AG04449 (cell line): ENCODE data around the gene AFG1L.
"Not testable (repeated sequence)": the region's sequence is repeated elsewhere in the genome, so short reads cannot be mapped to it uniquely, and the experiment has no call there.

Experiments
- CTCF ChIA-PET: fragments of 350-600 bp; formaldehyde crosslinking; extraction: SDS; loops from one replicate; lab custom pipeline; 2021; ENCODE audit warnings: antibody characterized with exemption; lab: Yijun Ruan, JAX
- POLR2A ChIA-PET: fragments of 400-600, 350-600 bp; formaldehyde crosslinking; extraction: SDS; loops from one replicate; lab custom pipeline; 2020; ENCODE audit warnings: antibody characterized with exemption, inconsistent platforms; lab: Yijun Ruan, JAX
- DNase-seq: peaks from one replicate; pipeline ENCODE4 v3.0.0-alpha.2; 2010; ENCODE audit warnings: low read depth, low spot score
- H3K4me3 ChIP-seq: 2 replicates; pipeline ENCODE4 v1.5.1; 2011; ENCODE audit warnings: low read depth, mild to moderate bottlenecking, control low read depth, low read length
- TF ChIP-seq, protein P1 (sequence below): IDR thresholded peaks from one replicate; pipeline ENCODE4 v1.5.1; 2011; ENCODE audit warnings: mild to moderate bottlenecking, moderate library complexity, low read length, control low read depth, inconsistent platforms; ENCODE audit not compliant: insufficient read depth; ENCODE audit errors: missing control alignments

Gene AFG1L

DNA sequence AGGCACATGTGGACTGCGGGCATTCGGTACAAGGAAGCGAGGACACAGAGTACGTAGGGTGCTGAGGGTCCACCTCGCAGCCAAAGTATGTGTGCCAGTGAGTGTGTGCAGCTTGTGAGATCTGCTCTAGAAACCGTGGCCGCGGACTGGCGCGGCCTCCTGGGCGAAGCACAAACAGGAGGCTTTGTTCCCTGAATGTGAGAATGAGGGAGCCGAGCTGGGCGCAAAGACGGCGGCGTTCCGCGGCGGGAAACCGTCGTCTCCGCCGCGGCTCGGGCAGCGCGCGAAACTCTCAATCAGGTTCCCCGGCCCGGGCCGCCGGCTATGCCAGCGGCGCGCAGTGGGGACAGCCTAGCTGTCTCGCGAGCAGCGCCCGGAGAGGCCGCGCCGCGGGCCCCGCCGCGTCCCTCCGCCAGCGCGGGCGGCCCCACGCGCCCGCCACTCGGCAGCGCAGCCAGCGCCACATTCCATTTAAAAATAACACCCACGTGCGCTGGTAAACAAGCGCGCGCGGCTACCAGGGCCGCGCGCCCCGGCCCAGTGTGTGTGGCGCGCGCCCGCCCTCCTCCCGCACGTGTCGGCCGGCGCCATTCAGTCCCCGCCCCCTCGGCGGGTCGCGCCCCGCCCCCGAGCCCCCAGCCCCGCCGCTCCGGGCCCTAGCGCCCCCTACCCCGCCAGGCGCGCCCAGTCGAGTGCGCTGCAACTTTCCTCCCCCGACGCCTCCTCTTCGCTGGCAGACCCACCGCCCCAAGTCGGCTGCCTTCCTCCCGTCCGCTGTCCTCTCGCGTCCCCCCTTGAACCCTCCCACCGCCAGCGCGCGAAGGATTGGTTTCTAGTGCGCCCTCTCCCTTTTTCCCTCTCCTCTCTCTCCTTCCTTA, 262.9 kb downstream of the AFG1L start:
- ChIA-PET POLR2A (interaction anchor here (0.9 kb wide), 1 partner anchor 32 kb away, joined by 3 read pairs; no protein-coding TSS in a partner anchor), CTCF (interaction anchor here (0.8 to 4.9 kb wide), 9 partner anchors 12 to 517 kb away, joined by 3 to 21 read pairs (median 5); no protein-coding TSS in a partner anchor)

DNA sequence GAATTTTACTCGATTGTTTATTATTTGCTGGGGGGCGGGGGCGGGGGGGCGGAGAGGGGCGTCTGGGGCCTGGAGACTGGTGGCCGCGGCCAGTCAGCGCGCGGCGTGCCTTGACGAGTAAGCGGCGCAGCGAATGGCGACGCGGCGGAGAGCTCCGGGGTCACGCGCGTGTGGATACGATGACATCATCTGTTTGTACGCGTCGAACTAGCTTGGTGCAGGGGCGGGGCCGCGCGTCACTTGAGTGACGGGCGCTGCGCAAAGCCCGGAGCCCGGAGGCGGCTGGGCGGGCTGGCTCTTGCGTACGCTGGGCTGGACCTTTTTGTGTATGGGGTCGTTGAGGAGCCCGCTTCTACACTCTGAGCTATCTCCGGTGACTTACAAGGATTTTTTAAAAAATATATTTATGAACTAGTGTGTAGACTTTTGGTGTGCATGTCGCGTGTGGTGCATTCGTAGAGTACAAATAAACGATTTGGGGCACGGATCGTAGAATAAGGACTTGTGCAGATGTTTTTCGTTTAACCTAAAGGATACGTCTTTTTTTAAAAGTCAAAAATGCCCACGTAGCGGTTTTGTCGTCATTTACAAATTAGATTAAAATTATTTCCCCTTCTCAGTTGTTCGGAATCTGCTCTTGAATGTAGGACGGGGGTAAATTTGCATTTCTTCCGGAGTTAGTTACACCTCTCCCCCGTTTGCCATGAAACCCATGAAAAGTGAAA, 263.7 kb downstream of the AFG1L start:
- peak; percentile 94 for DNase-seq
- H3K4me3 ChIP-seq = peak overlapping the region; percentile 65
- TF ChIP-seq, protein P1, sequence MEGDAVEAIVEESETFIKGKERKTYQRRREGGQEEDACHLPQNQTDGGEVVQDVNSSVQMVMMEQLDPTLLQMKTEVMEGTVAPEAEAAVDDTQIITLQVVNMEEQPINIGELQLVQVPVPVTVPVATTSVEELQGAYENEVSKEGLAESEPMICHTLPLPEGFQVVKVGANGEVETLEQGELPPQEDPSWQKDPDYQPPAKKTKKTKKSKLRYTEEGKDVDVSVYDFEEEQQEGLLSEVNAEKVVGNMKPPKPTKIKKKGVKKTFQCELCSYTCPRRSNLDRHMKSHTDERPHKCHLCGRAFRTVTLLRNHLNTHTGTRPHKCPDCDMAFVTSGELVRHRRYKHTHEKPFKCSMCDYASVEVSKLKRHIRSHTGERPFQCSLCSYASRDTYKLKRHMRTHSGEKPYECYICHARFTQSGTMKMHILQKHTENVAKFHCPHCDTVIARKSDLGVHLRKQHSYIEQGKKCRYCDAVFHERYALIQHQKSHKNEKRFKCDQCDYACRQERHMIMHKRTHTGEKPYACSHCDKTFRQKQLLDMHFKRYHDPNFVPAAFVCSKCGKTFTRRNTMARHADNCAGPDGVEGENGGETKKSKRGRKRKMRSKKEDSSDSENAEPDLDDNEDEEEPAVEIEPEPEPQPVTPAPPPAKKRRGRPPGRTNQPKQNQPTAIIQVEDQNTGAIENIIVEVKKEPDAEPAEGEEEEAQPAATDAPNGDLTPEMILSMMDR = no peak
- ChIA-PET POLR2A (interaction anchor here (0.9 to 2.6 kb wide), 4 partner anchors 31 to 536 kb away, joined by 3 to 14 read pairs (median 3); partner anchors contain the start of genes CEP57L1 and SESN1), CTCF (interaction anchor here (0.8 to 4.9 kb wide), 6 partner anchors 12 to 513 kb away, joined by 3 to 21 read pairs (median 10); no protein-coding TSS in a partner anchor)

More for the DNA sequence above, 262.9 kb downstream of the AFG1L start:
- no peak for DNase-seq
- peak overlapping the region; percentile 65 for H3K4me3 ChIP-seq
- TF ChIP-seq, protein P1 = no peak

DNA sequence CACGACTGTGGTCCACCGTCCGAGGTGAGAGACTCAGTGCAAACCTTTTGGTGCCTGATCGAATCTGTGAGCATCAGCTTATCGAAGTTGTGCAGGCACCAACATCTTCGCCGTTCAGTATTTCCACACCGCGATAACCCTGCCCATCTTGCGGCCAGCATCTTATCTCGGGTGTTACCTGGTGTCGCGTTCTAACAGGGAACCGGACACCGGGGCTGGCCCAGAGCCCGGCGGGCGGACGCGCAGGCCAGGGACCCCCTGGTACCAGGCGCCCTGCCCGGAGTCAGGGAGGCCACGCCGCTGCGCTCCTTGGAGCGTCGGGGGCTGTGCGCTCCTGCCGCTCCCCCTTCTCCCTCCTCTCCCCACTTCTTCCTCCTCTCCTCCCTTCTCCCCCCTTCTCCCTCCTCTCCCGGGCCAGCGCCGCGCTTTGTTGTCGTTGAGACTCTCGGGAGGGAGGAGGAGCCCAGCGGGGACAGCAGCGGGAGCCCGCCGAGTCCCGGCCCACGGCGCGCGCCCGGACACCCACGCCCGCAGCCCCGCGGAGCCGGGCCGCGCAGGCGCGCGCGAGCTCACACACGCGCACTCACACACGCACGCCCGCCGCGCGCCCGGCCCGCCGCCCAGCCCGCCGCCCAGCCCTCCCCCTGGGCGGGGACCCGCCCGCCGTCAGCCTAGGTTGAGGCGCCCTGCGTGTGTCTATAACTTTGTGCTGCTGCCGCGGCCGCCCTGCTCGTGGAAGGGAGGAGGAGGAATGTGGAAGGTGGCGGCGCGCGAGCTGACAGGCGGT, 264.4 kb downstream of the AFG1L start:
- DNase-seq = no peak
- TF ChIP-seq, protein P1 = no peak
- peak overlapping the region; percentile 65 for H3K4me3 ChIP-seq
- POLR2A ChIA-PET = interaction anchor here (0.6 to 2.6 kb wide), 13 partner anchors 29 to 535 kb away, joined by 3 to 14 read pairs (median 4); partner anchors contain the start of genes ARMC2, CEP57L1 and SESN1
- CTCF ChIA-PET = interaction anchor here (1.0 to 4.9 kb wide), 5 partner anchors 15 to 513 kb away, joined by 5 to 21 read pairs (median 15); no protein-coding TSS in a partner anchor

DNA sequence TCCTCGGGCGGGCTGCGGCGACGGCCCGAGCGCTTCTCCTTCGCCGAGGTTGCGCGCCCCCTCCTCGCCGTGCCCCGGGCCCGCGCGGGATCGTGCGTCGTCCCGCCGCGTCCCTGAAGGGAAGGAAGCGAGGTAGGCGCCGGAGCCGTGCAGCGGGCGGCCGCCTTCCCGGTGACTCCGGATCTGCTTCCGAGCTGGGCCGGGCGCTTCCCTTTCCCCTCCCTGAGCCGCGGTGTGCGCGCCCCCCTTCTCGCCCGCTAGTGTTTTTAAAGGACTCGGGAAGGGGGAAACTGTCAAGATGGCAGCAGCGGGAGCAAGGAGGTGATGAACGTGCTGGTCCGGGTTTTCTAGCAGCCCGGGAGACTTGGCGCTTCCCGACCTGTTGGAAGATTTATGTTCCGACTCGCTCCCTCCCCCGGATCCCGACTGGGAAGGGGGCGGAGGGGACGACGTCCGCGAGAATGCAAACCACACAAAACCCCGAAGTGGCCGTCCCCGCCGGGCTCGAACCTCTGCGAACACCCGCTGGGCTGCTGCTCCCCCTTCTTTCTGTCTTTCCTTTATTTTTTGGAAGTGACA, 265.1 kb downstream of the AFG1L start:
- ChIA-PET POLR2A (interaction anchor here (0.6 to 2.6 kb wide), 13 partner anchors 28 to 535 kb away, joined by 3 to 14 read pairs (median 4); partner anchors contain the start of genes ARMC2, CEP57L1 and SESN1), CTCF (interaction anchor here (1.0 to 4.9 kb wide), 6 partner anchors 17 to 513 kb away, joined by 3 to 21 read pairs (median 10); no protein-coding TSS in a partner anchor)
- TF ChIP-seq, protein P1 = no peak
- H3K4me3 ChIP-seq = peak overlapping the region; percentile 65
- DNase-seq = no peak

DNA sequence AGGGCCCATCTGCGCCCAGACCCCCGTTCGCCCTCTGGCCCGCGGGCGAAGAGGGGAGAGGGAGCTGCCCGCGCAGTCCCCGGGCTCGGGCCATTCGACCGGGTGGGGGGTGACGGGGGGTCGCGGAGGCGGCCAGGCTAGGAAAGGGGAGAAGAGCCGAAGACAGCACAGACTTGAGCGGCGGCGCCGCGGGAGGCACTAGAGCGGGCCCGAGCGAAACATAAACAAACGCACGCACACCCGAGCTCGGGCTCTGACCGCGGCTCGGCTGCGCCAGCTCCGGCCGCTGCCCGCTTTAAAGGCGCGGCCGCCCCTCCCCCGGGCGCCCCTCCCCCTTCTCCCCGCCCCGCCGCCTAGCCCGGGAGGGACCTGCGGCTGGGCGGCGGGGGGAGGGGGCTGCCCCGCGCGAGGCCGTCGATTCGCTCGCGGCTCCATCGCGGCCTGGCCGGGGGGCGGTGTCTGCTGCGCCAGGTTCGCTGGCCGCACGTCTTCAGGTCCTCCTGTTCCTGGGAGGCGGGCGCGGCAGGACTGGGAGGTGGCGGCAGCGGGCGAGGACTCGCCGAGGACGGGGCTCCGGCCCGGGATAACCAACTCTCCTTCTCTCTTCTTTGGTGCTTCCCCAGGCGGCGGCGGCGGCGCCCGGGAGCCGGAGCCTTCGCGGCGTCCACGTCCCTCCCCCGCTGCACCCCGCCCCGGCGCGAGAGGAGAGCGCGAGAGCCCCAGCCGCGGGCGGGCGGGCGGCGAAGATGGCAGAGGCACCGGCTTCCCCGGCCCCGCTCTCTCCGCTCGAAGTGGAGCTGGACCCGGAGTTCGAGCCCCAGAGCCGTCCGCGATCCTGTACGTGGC, 265.8 kb downstream of the AFG1L start, which contains the start of gene FOXO3:
FOXO3 (plus strand) TSS at position 455 of the 846 bp plus-strand sequence; CDS start at position 747, 292 bp downstream.
- peak within 1 kb of the TSS; percentile 65 for H3K4me3 ChIP-seq
- ChIA-PET POLR2A (interaction anchor here (1.0 to 2.6 kb wide), 9 partner anchors 27 to 534 kb away, joined by 3 to 14 read pairs (median 6); partner anchors contain the start of genes ARMC2, CEP57L1 and SESN1), CTCF (interaction anchor here (1.0 to 4.9 kb wide), 4 partner anchors 16 to 512 kb away, joined by 3 to 16 read pairs (median 10); no protein-coding TSS in a partner anchor)
- TF ChIP-seq, protein P1 = no peak
- DNase-seq = no peak

DNA sequence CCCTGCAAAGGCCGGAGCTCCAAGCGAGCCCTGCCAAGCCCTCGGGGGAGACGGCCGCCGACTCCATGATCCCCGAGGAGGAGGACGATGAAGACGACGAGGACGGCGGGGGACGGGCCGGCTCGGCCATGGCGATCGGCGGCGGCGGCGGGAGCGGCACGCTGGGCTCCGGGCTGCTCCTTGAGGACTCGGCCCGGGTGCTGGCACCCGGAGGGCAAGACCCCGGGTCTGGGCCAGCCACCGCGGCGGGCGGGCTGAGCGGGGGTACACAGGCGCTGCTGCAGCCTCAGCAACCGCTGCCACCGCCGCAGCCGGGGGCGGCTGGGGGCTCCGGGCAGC, 266.4 kb downstream of the AFG1L start:
- CTCF ChIA-PET, DNase-seq: not testable (repeated sequence)
- H3K4me3 ChIP-seq = peak overlapping the region; percentile 65
- POLR2A ChIA-PET = interaction anchor here (1.9 to 2.1 kb wide), 2 partner anchors 27 to 90 kb away, joined by 11 to 14 read pairs; no protein-coding TSS in a partner anchor
